Astrocyte of the spinal cord (primary cell): ENCODE results near the gene LTA.
A peak's percentile ranks its signal among the peaks of the same experiment; 100 is the strongest.

Source experiments
- DNase-seq: peaks from one replicate; pipeline ENCODE4 v3.0.0; 2011; ENCODE audit warnings: low read depth, low spot score
- H3K4me3 ChIP-seq: 2 replicates; pipeline ENCODE4 v1.5.1; 2011; ENCODE audit warnings: low read depth, mild to moderate bottlenecking, low read length, moderate library complexity
- in situ Hi-C: cut with HindIII; loops from 2 replicates; pipeline ENCODE4 v1.10.0; 2017; ENCODE audit warnings: low sequenced_read_pairs
- TF ChIP-seq, protein P1 (sequence below): IDR thresholded peaks from 2 replicates; pipeline ENCODE4 v1.5.1; 2012; ENCODE audit warnings: low read depth, mild to moderate bottlenecking, low read length, inconsistent platforms

LTA gene

GRCh38 chr6:31621320-31621939 lies 49.3 kb downstream of the LTA start:
- DNase-seq: no peak
- TF ChIP-seq, protein P1, sequence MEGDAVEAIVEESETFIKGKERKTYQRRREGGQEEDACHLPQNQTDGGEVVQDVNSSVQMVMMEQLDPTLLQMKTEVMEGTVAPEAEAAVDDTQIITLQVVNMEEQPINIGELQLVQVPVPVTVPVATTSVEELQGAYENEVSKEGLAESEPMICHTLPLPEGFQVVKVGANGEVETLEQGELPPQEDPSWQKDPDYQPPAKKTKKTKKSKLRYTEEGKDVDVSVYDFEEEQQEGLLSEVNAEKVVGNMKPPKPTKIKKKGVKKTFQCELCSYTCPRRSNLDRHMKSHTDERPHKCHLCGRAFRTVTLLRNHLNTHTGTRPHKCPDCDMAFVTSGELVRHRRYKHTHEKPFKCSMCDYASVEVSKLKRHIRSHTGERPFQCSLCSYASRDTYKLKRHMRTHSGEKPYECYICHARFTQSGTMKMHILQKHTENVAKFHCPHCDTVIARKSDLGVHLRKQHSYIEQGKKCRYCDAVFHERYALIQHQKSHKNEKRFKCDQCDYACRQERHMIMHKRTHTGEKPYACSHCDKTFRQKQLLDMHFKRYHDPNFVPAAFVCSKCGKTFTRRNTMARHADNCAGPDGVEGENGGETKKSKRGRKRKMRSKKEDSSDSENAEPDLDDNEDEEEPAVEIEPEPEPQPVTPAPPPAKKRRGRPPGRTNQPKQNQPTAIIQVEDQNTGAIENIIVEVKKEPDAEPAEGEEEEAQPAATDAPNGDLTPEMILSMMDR: no peak
- in situ Hi-C loops: no loop called here
- peak overlapping the region; percentile 61 for H3K4me3 ChIP-seq

DNA sequence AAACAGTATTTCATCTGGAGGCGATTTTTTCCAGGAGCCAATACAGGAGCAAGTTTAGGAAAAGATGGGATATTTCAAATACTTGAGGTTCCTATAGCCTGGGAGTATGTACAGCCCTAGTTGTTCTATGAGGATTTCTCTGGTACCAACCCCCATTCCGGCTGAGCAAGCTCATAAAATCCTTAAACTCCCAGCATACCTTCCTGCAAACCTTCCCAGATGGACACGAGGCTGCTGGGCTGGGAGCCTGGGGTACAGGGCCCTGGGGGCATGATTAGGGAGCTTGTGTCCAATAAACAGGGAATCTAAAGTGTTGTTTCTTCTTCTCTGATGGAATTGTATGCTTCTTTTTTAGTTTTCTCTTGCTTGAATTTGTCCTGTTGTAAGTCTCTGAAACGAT lies 49.9 kb downstream of the LTA start:
- no peak for DNase-seq
- TF ChIP-seq, protein P1: no peak
- peak overlapping the region; percentile 61 for H3K4me3 ChIP-seq
- in situ Hi-C loops: no loop called here

DNA sequence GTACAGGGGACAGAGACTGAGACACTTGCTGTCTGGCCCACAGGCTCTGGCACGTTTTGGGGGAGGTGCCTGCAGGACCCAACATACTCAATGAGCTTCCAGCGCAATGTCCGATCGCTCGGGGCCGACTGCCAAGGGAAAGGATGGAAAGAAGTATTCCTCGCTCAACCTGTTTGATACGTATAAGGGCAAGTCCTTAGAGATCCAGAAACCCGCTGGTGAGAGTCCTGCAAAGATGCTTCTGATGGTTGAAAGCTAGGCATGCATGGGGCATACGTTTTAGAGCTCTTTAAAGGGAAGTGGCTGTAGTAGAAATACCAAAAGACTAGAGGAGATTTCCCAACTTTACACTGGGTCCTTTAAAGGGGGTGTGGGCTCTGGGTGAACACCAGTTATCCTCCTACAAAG lies 50.6 kb downstream of the LTA start:
- in situ Hi-C loops: no loop called here
- DNase-seq: no peak
- peak overlapping the region; percentile 61 for H3K4me3 ChIP-seq
- TF ChIP-seq, protein P1: no peak
